Stimulated activated naive CD8-positive, alpha-beta T cell treated with anti-CD3 and anti-CD28 coated beads, Interleukin-15, amount 100 ng/mL, for 72 hours (primary cell): Measurements from ENCODE around the gene MIEN1.
"Not testable (repeated sequence)": the region's sequence is repeated elsewhere in the genome, so short reads cannot be mapped to it uniquely, and the experiment has no call there.

Experiments
- ATAC-seq: fragments of 150-1000 bp; cut with Tn5 transposase; 2 replicates; pipeline ENCODE4 v1.10.0; 2021; ENCODE audit warnings: mild to moderate bottlenecking, moderate library complexity
- DNase-seq, 2 donors: peaks; one replicate each; pipeline ENCODE4 v3.0.0; 2021 to 2022
- H3K27ac Mint-ChIP-seq, 2 donors: one replicate each; pipeline ENCODE4 v1.8.0; 2022; ENCODE audit warnings: mild to moderate bottlenecking in 2 of 2, mixed read lengths in 2 of 2, moderate library complexity in 2 of 2
- H3K27me3 Mint-ChIP-seq: one replicate; pipeline ENCODE4 v1.8.0; 2022; ENCODE audit warnings: mixed read lengths
- H3K4me1 Mint-ChIP-seq: one replicate; pipeline ENCODE4 v1.8.0; 2022; ENCODE audit warnings: mild to moderate bottlenecking, mixed read lengths
- H3K4me3 Mint-ChIP-seq, 2 donors: one replicate each; pipeline ENCODE4 v1.8.0; 2022; ENCODE audit warnings: mild to moderate bottlenecking in 2 of 2, mixed read lengths in 2 of 2, moderate library complexity in 1 of 2
- H3K9me3 Mint-ChIP-seq, 2 donors: one replicate each; pipeline ENCODE4 v1.8.0; 2022; ENCODE audit warnings: mixed read lengths in 2 of 2

MIEN1 gene

GRCh38 chr17:39730095-39730921 is at the start of gene MIEN1:
TSS of gene MIEN1 (minus strand) at chr17:39730532. CDS start at chr17:39730495, 37 bp downstream.
- peak; percentile 95 to 96 for DNase-seq

GRCh38 chr17:39777534-39778365 is 47.4 kb upstream of the MIEN1 start:
- Mint-ChIP-seq H3K4me1 (peaks cover 92% of the 10 kb centered on the region), H3K27me3 (no peaks in the 10 kb centered on the region), H3K27ac (peak overlapping the region; percentile 33 to 80), H3K9me3 (no peaks in the 10 kb centered on the region), H3K4me3 (peak overlapping the region; percentile 72 to 85)
- no peak for DNase-seq
- peak; percentile 79 for ATAC-seq

More at GRCh38 chr17:39730095-39730921, at the start of gene MIEN1:
- peak; percentile 91 for ATAC-seq
- Mint-ChIP-seq H3K27ac (peak within 1 kb of the TSS; percentile 90 to 98), H3K27me3 (no peaks in the 10 kb centered on the region), H3K4me3 (peak within 1 kb of the TSS; percentile 91 to 93), H3K9me3 (no peaks in the 10 kb centered on the region), H3K4me1 (peaks cover 38% of the 10 kb centered on the region)

DNA sequence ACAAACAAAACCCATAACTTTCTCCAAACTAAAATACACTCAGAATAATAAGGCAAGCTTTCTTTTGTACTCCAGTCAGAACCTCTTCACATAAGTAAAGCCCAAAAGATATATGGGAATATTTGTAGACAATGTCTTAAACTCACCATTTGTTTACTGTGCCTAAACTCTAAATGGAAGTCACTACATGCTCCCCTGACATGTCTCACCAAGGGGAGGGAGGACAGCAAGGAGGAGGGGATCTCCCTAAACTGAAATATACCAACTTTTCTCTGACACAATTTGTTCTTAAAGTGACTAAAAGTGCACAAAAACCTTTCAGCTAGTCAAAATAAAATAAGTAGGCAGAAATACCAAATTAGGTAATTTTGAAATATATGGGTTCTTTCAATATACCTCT is 45.9 kb upstream of the MIEN1 start:
- Mint-ChIP-seq H3K27ac (peak overlapping the region; percentile 77 to 89), H3K27me3 (no peaks in the 10 kb centered on the region), H3K4me1 (peaks cover 92% of the 10 kb centered on the region), H3K4me3 (peak overlapping the region; percentile 72 to 85), H3K9me3 (no peaks in the 10 kb centered on the region)
- DNase-seq (no peak), ATAC-seq (peak; percentile 37)

DNA sequence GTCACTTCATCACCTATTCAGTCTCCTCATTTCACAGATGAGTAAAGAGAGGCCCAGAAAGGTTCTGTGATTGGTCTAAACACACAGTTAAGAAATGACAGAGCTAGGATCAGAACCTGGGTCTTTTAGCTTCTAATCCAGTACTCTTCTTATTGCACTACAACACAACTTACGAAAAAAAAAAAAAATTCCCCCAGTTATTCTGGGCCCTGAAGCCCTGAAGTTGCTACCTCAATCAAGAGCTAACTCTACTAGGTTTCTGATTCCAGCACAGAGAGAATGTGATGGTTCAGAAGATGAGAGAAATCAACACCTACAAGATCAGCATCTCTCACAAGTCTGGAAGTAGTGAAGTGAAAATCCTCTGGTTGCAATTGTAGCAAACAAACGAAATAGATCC is 44.7 kb upstream of the MIEN1 start:
- peak overlapping the region; percentile 72 for H3K4me3 Mint-ChIP-seq
- no peak for ATAC-seq
- peaks cover 95% of the 10 kb centered on the region for H3K4me1 Mint-ChIP-seq
- no peaks in the 10 kb centered on the region for H3K9me3 Mint-ChIP-seq
- H3K27ac Mint-ChIP-seq: peak overlapping the region; percentile 15 to 89
- no peak for DNase-seq
- no peaks in the 10 kb centered on the region for H3K27me3 Mint-ChIP-seq

GRCh38 chr17:39774047-39774446 is 43.7 kb upstream of the MIEN1 start:
- peak overlapping the region; percentile 27 to 88 for H3K27ac Mint-ChIP-seq
- H3K9me3 Mint-ChIP-seq: no peaks in the 10 kb centered on the region
- peaks cover 99% of the 10 kb centered on the region for H3K4me1 Mint-ChIP-seq
- DNase-seq (no peak), ATAC-seq (no peak)
- peak overlapping the region in 1 of 2 donors; percentile 62 for H3K4me3 Mint-ChIP-seq
- no peaks in the 10 kb centered on the region for H3K27me3 Mint-ChIP-seq

DNA sequence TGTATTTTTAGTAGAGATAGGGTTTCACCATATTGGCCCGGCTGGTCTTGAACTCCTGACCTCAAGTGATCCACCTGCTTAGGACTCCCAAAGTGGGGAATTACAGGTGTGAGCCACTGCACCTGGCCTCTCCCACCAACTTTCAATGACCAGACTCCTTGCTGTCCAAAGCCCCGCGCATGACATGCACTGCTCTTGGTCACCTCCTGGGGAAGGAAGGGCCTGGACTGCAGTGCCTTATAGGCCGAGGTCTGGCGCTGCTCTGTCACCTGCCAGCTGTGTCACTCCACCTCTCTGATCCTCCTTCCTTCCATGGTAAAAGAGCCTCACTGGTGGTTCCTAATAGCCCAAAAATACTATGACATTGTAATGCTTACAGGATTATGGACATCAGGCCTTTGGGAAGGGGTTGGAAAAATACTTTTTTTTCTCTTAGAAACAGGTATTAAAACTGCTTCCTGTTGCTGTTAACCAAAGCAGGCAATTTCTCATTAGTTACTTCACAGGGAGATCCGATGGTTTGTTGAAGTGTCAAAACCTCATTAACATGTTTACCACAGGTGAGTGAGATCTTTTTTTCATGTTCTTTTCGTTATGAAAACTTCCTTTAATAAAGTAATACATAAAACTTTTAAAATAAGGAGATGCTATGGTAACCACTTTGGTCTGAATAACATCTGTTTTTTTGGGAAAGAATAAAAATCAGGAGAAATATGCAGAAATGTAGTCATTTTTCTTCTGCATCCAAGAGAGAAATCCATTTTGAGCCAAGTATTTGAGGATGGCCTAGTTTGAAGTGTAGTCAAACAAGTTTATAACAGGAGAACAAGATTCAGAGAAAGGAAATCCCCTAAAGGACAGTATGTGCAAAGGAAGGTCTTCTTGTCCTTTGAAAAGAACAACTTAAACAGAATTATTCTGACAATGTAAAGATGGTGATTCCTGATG is 42.9 kb upstream of the MIEN1 start:
- Mint-ChIP-seq H3K4me1 (peaks cover 100% of the 10 kb centered on the region), H3K4me3 (peak overlapping the region; percentile 66 to 75), H3K27ac (peak overlapping the region; percentile 69 to 93), H3K9me3 (no peaks in the 10 kb centered on the region), H3K27me3 (no peaks in the 10 kb centered on the region)
- ATAC-seq (no peak), DNase-seq (no peak)

DNA sequence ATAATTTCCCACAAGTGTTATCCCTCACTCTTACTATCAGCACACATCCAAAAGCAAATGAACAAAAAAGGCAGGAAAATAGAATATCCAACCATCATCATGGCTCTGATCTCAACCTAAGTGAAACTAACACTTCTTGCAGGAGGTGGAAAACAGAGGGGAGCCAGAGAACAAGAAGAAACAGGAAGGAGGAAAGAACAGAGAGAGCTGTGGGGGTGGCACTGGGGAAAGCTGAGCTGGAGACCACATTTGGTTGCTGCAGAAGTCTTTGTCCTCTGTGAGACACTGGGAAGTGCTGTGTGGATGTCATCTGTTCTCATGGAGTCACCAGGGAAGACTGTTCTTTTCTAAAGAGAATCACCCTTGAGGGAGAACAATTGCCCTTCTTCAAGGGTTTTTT is 42.1 kb upstream of the MIEN1 start:
- Mint-ChIP-seq H3K9me3 (no peaks in the 10 kb centered on the region), H3K4me1 (peaks cover 100% of the 10 kb centered on the region), H3K27me3 (no peaks in the 10 kb centered on the region), H3K4me3 (peak overlapping the region; percentile 66 to 75), H3K27ac (peak overlapping the region; percentile 59 to 77)
- ATAC-seq (no peak), DNase-seq (no peak)

- H3K4me3 Mint-ChIP-seq: peak overlapping the region; percentile 5 to 30
- no peaks in the 10 kb centered on the region for H3K9me3 Mint-ChIP-seq
- peak; percentile 71 to 84 for DNase-seq
- H3K27me3 Mint-ChIP-seq: no peaks in the 10 kb centered on the region
- H3K4me1 Mint-ChIP-seq: peaks cover 100% of the 10 kb centered on the region
- peak overlapping the region; percentile 63 to 75 for H3K27ac Mint-ChIP-seq
- peak; percentile 90 for ATAC-seq
These were observed 39.7 kb upstream of the MIEN1 start for GRCh38 chr17:39769974-39770587.

DNA sequence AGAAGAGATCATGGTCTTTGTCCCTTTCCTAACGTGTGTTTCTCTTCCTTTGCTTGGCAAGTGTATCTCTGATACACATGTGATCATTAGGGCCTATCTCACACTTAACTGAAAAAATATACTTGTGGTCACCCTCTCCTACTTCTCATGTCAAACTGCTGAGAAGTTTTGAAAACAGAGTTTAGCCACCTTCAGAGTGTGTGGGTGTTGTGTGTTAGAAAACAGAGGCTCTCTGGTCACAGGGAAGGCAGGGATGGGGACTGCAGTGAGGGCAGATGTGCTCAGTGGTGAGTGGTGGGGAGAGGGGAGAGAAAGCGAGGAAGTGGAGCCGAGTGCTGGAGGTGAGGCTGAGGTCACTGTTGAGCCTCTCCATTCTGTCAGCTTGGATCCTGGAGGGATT is 36.8 kb upstream of the MIEN1 start:
- H3K27ac Mint-ChIP-seq: peak overlapping the region; percentile 76 to 80
- H3K4me3 Mint-ChIP-seq: peak overlapping the region; percentile 32 to 54
- H3K9me3 Mint-ChIP-seq: no peaks in the 10 kb centered on the region
- no peak for ATAC-seq
- no peak for DNase-seq
- no peaks in the 10 kb centered on the region for H3K27me3 Mint-ChIP-seq
- H3K4me1 Mint-ChIP-seq: peaks cover 89% of the 10 kb centered on the region

DNA sequence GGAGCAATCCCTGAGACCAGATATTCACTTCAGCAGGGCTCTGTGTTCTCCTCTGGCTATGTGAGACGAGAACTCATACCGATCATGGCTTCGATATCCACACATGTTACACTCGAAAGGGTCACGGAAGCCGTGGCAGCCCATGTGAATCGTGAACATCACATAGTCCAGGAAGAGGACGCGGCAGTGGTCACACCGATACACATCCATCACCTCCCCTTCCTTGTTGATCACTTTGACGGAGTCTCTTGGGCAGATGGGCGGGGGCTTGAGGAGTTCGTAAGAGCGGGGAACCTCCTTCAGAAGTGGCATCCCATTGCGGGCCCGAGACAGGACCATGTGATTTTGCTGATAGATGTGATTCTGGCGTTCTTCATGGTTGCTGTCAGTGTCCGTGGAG is 35.4 kb upstream of the MIEN1 start:
- Mint-ChIP-seq H3K9me3 (no peaks in the 10 kb centered on the region), H3K27ac (no peak overlapping the region)

DNA sequence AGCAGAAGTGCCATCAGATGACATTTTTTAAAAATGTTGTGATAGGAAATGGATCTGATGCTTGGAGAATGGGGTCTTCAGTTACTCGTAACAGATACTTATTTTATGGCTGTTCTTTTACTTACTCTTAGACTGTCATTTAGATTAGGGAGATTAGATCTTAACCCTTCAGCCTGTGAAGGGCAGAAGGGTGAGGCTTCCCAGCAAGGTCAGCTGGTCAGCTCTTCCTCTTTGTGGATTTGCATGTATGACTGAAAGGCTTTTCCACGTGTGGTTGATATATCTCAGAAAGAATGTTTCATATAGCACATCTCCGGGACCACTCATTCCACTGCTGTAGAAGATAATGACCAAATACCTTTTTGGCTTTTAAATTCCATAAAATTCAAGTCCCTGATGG is 34.8 kb upstream of the MIEN1 start:
- no peak for ATAC-seq
- no peaks in the 10 kb centered on the region for H3K27me3 Mint-ChIP-seq
- H3K27ac Mint-ChIP-seq: no peak overlapping the region
- no peaks in the 10 kb centered on the region for H3K9me3 Mint-ChIP-seq
- H3K4me3 Mint-ChIP-seq: no peak overlapping the region
- peaks cover 88% of the 10 kb centered on the region for H3K4me1 Mint-ChIP-seq
- DNase-seq: no peak

More for the DNA sequence above, 35.4 kb upstream of the MIEN1 start:
- peaks cover 88% of the 10 kb centered on the region for H3K4me1 Mint-ChIP-seq
- no peak for DNase-seq
- ATAC-seq: no peak
- no peak overlapping the region for H3K4me3 Mint-ChIP-seq
- H3K27me3 Mint-ChIP-seq: no peaks in the 10 kb centered on the region

- H3K27ac Mint-ChIP-seq, H3K9me3 Mint-ChIP-seq, H3K4me3 Mint-ChIP-seq, H3K27me3 Mint-ChIP-seq, ATAC-seq, DNase-seq: not testable (repeated sequence)
- peaks cover 87% of the 10 kb centered on the region for H3K4me1 Mint-ChIP-seq
These were observed 33.8 kb upstream of the MIEN1 start for GRCh38 chr17:39764171-39764570.

DNA sequence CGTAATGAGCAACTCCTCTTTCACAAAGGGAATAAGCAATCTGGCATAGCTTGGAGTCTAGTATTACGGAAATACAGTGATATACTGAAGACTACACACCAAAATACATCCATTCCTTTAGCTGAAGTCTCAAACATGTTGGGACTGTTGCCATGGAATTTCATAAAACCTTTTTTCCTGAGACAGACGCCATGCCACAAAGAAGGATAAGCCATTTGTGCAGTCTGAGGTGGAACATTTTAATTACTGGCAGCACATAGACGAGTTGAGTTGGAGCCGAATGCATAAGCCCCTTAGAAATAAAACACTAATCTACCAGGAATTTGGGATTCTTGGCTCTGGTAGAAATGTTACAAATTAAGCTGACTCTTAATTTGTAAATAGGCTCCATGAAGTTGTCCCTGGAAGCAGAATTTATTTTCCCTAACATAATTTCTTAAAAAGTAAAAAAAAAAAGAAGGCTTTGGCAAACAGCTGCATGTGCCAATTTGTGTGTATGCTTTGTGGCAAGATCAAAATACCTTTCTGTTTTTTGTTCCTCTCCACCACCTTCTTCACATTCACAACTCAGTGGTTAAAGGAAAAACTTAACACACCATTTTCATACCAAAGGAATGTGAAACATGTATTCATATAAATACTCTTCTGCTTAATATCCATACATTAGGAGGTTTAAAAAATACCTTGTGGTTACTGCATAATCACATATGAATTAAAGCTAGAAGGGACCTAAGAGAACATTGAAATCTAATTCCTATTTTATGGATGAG is 32.9 kb upstream of the MIEN1 start:
- ATAC-seq (no peak), DNase-seq (no peak)
- H3K9me3 Mint-ChIP-seq: no peaks in the 10 kb centered on the region
- no peak overlapping the region for H3K4me3 Mint-ChIP-seq
- peaks cover 87% of the 10 kb centered on the region for H3K4me1 Mint-ChIP-seq
- no peaks in the 10 kb centered on the region for H3K27me3 Mint-ChIP-seq
- H3K27ac Mint-ChIP-seq: no peak overlapping the region

GRCh38 chr17:39761861-39762496 is 31.6 kb upstream of the MIEN1 start:
- ATAC-seq: peak; percentile 13
- H3K27ac Mint-ChIP-seq: no peak overlapping the region
- no peak for DNase-seq
- H3K4me1 Mint-ChIP-seq: peaks cover 87% of the 10 kb centered on the region
- no peaks in the 10 kb centered on the region for H3K9me3 Mint-ChIP-seq
- peak overlapping the region in 1 of 2 donors; percentile 25 for H3K4me3 Mint-ChIP-seq
- H3K27me3 Mint-ChIP-seq: no peaks in the 10 kb centered on the region
